MM.1S (cell line): ENCODE results near the gene CAPN8.

Source experiments
- DNase-seq: peaks from one replicate; pipeline ENCODE4 v3.0.0-alpha.2; 2015
- H2AFZ ChIP-seq: fragments of 300-600 bp; sonication (generic); 2 replicates; pipeline ENCODE4 v1.6.0; 2016; ENCODE audit warnings: antibody characterized with exemption, low read length
- H3F3A ChIP-seq: fragments of 300-600 bp; sonication (generic); 2 replicates; pipeline ENCODE4 v1.6.1; 2016; ENCODE audit warnings: mild to moderate bottlenecking, antibody characterized with exemption, low read length, moderate library complexity, mixed read lengths; ENCODE audit not compliant: insufficient read depth
- H3K27ac ChIP-seq: fragments of 300-600 bp; sonication (generic); 2 replicates; pipeline ENCODE4 v1.5.1; 2016; ENCODE audit warnings: mild to moderate bottlenecking, low read length
- H3K27me3 ChIP-seq: fragments of 300-600 bp; sonication (generic); replicated peaks from 2 replicates; pipeline ENCODE4 v1.6.0; 2016; ENCODE audit warnings: low read length; ENCODE audit not compliant: insufficient read depth
- H3K36me3 ChIP-seq: fragments of 300-600 bp; sonication (generic); replicated peaks from 2 replicates; pipeline ENCODE4 v1.6.1; 2016; ENCODE audit warnings: mild to moderate bottlenecking, low read length, mixed read lengths; ENCODE audit not compliant: insufficient read depth
- H3K4me1 ChIP-seq: fragments of 300-600 bp; sonication (generic); 2 replicates; pipeline ENCODE4 v1.6.1; 2016; ENCODE audit warnings: low read length, mixed read lengths
- H3K4me2 ChIP-seq: fragments of 300-600 bp; sonication (generic); 2 replicates; pipeline ENCODE4 v1.6.0; 2016; ENCODE audit warnings: low read depth, low read length
- H3K4me3 ChIP-seq: fragments of 300-600 bp; sonication (generic); 2 replicates; pipeline ENCODE4 v1.5.1; 2016; ENCODE audit warnings: low read length, mixed read lengths
- H3K79me2 ChIP-seq: fragments of 300-600 bp; sonication (generic); 2 replicates; pipeline ENCODE4 v1.6.1; 2016; ENCODE audit warnings: mixed run types, low read length, mixed read lengths
- H3K9ac ChIP-seq: fragments of 300-600 bp; sonication (generic); 2 replicates; pipeline ENCODE4 v1.6.1; 2016; ENCODE audit warnings: low read length, mixed read lengths
- H3K9me2 ChIP-seq: fragments of 300-600 bp; sonication (generic); replicated peaks from 2 replicates; pipeline ENCODE4 v1.6.1; 2016; ENCODE audit warnings: mild to moderate bottlenecking, low read length, mixed read lengths; ENCODE audit not compliant: insufficient read depth
- H3K9me3 ChIP-seq: fragments of 300-600 bp; sonication (generic); replicated peaks from 2 replicates; pipeline ENCODE4 v1.6.1; 2016; ENCODE audit warnings: mild to moderate bottlenecking, low read length, mixed read lengths; ENCODE audit not compliant: insufficient read depth
- H4K20me1 ChIP-seq: fragments of 300-600 bp; sonication (generic); 2 replicates; pipeline ENCODE4 v1.6.1; 2016; ENCODE audit warnings: mild to moderate bottlenecking, low read length, moderate library complexity, mixed read lengths; ENCODE audit not compliant: insufficient read depth
- CTCF ChIP-seq: fragments of 300-600 bp; sonication (generic); IDR thresholded peaks from 2 replicates; pipeline ENCODE4 v1.5.1; 2016; ENCODE audit warnings: antibody characterized with exemption, low read length, mixed read lengths
- EZH2 ChIP-seq: fragments of 300-600 bp; sonication (generic); optimal IDR thresholded peaks from 2 replicates; pipeline ENCODE3; 2017; ENCODE audit warnings: low read depth, mild to moderate bottlenecking, antibody characterized with exemption, low read length, mixed read lengths
- EZH2phosphoT487 ChIP-seq: fragments of 300-600 bp; sonication (generic); IDR thresholded peaks from 2 replicates; pipeline ENCODE4 v1.6.1; 2018; ENCODE audit warnings: antibody characterized with exemption, low read length

Gene CAPN8

DNA sequence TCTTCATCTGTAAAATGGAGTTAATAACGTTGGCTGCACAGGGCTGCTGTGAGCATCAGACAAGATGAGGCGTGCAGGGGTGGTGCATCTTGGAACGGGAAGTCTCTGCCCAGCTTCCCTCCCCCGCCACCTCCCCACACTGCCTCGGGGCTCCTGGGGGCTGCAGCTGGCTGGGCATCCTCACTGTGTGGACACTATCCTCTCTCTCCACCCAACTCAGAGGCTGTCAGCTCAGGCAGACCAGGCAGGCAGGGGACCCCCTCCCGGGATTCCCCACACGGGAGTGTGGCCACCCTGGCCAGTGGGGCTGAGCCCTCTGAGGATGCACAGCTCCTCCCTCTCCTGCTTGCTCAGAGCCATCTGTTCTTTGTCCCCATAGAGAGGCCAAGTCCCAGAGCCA is 149.6 kb downstream of the CAPN8 start:
- Histone ChIP-seq H3K4me1 (peaks cover 15% of the 10 kb centered on the region; the same call in 1 of the 2 replicates), H3F3A (no peaks in the 10 kb centered on the region), H3K79me2 (no peaks in the 10 kb centered on the region), H3K4me3 (no peak overlapping the region), H3K9me2 (no peaks in the 10 kb centered on the region), H3K9ac (no peak overlapping the region), H3K9me3 (no peaks in the 10 kb centered on the region), H2AFZ (no peak overlapping the region), H4K20me1 (no peaks in the 10 kb centered on the region), H3K4me2 (no peak overlapping the region), H3K27ac (no peak overlapping the region), H3K36me3 (no peaks in the 10 kb centered on the region), H3K27me3 (peaks cover 10% of the 10 kb centered on the region; the same call in 1 of the 2 replicates)
- DNase-seq, result no peak
- TF ChIP-seq EZH2phosphoT487, result no peak
- no peak for TF ChIP-seq EZH2
- no peak for TF ChIP-seq CTCF

DNA sequence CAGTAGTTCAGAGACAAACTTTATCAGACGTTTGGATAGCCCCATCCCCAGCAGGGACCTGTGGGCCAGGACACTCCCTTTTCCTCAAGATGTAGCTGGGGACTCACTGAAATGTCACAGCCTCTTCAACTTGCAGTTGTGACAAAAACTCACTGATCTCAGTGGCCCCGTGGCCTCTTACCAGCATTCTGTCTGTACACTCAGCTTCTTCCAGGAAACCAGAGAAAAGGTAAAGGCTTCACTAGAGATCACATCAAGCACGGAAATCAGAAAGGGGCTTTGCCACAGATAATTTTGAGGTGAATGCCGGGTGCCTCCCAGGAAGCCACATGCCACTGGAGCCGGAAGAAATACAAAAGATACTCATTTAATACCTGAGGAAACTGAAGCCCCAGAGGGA is 150.1 kb downstream of the CAPN8 start:
- Histone ChIP-seq H4K20me1 (no peaks in the 10 kb centered on the region), H3K9ac (no peak overlapping the region), H3K27me3 (peaks cover 10% of the 10 kb centered on the region; the same call in 1 of the 2 replicates), H3K79me2 (no peaks in the 10 kb centered on the region), H3K36me3 (no peaks in the 10 kb centered on the region), H3K27ac (no peak overlapping the region), H3K9me2 (no peaks in the 10 kb centered on the region), H3K4me3 (no peak overlapping the region), H3K4me2 (no peak overlapping the region), H2AFZ (no peak overlapping the region), H3K4me1 (peaks cover 15% of the 10 kb centered on the region; the same call in 1 of the 2 replicates), H3K9me3 (no peaks in the 10 kb centered on the region), H3F3A (no peaks in the 10 kb centered on the region)
- TF ChIP-seq CTCF, result no peak
- DNase-seq, result no peak

GRCh38 chr1:223514644-223515043 is 150.9 kb downstream of the CAPN8 start:
- H3K9me3 ChIP-seq, result no peaks in the 10 kb centered on the region
- no peak overlapping the region for H3K9ac ChIP-seq
- peaks cover 10% of the 10 kb centered on the region; the same call in 1 of the 2 replicates for H3K27me3 ChIP-seq
- no peaks in the 10 kb centered on the region for H3K36me3 ChIP-seq
- H3K4me1 ChIP-seq, result peaks cover 15% of the 10 kb centered on the region; the same call in 1 of the 2 replicates
- H3K4me2 ChIP-seq, result no peak overlapping the region
- H3K27ac ChIP-seq, result no peak overlapping the region
- DNase-seq, result peak; percentile 49
- TF ChIP-seq EZH2phosphoT487, result no peak
- TF ChIP-seq CTCF, result no peak
- no peak for TF ChIP-seq EZH2
- no peaks in the 10 kb centered on the region for H3F3A ChIP-seq
- no peaks in the 10 kb centered on the region for H3K79me2 ChIP-seq
- H2AFZ ChIP-seq, result no peak overlapping the region
- no peaks in the 10 kb centered on the region for H3K9me2 ChIP-seq
- no peaks in the 10 kb centered on the region for H4K20me1 ChIP-seq
- H3K4me3 ChIP-seq, result no peak overlapping the region
